ENCODE measurements around the gene LAMC1.

The LAMC1 gene

GRCh38 chr1:183025782-183026774 is 2.9 kb downstream of the LAMC1 start (continued):
- TF ChIP-seq ZNF280D (tag by site-specific recombination; IDR thresholded peaks at IDR 0.05) (no peak), ZNF148 (tag by site-specific recombination; IDR thresholded peaks at IDR 0.05; ENCODE audit: borderline replicate concordance) (no peak), PATZ1 (tag by site-specific recombination; IDR thresholded peaks at IDR 0.05) (peak; percentile 87), ZBTB1 (tag by site-specific recombination; IDR thresholded peaks at IDR 0.05) (peak; percentile 89), TSHZ1 (tag by site-specific recombination; IDR thresholded peaks at IDR 0.05; ENCODE audit: borderline replicate concordance) (peak; percentile 98), ZBTB26 (tag by site-specific recombination; optimal IDR thresholded peaks at IDR 0.05) (no peak), ZNF280C (tag by site-specific recombination; IDR thresholded peaks at IDR 0.05) (no peak), ZNF670 (tag by site-specific recombination; IDR thresholded peaks at IDR 0.05; ENCODE audit: low read depth) (no peak), ZNF423 (tag by site-specific recombination; IDR thresholded peaks at IDR 0.05) (no peak), ZNF398 (tag by site-specific recombination; IDR thresholded peaks at IDR 0.05) (peak; percentile 80), ZNF274 (IDR thresholded peaks at IDR 0.05; ENCODE audit: low read length) (no peak), ZNF274 (tag by site-specific recombination; IDR thresholded peaks at IDR 0.05; ENCODE audit: borderline replicate concordance) (no peak), SCRT2 (tag by site-specific recombination; IDR thresholded peaks at IDR 0.05) (peak; percentile 68), ZNF211 (tag by site-specific recombination; IDR thresholded peaks at IDR 0.05; ENCODE audit: low read depth) (no peak), ZNF394 (tag by site-specific recombination; IDR thresholded peaks at IDR 0.05; ENCODE audit: borderline replicate concordance) (peak; percentile 75), ZNF510 (tag by site-specific recombination; IDR thresholded peaks at IDR 0.05; ENCODE audit: insufficient replicate concordance) (no peak), ZNF157 (tag by site-specific recombination; IDR thresholded peaks at IDR 0.05) (no peak), ZNF544 (tag by site-specific recombination; IDR thresholded peaks at IDR 0.05) (no peak), ZNF777 (tag by site-specific recombination; IDR thresholded peaks at IDR 0.05; ENCODE audit: borderline replicate concordance) (no peak), ZNF654 (tag by site-specific recombination; IDR thresholded peaks at IDR 0.05; ENCODE audit: low read depth) (peak; percentile 8; the same call in 1 of the 2 replicates)

Data from HEK293 (cell line).